GM12878 (cell line): ENCODE data around the gene PKM. TPM values are rescaled to one million over a fixed set of nuclear protein-coding genes. Genes with fewer than 3 reads are reported as not detected.
A peak's percentile ranks its signal among the peaks of the same experiment; 100 is the strongest.

ENCODE experiments used
- BCL3 ChIP-seq: IDR thresholded peaks from 2 replicates; pipeline ENCODE4 v1.6.1; 2011; ENCODE audit warnings: borderline replicate concordance, low read depth, mild to moderate bottlenecking, moderate library complexity, low read length; ENCODE audit not compliant: insufficient read depth, poor library complexity, severe bottlenecking
- ETV6 ChIP-seq, 2 experiments: fragments of 450-650 bp in 1 of 2; IDR thresholded peaks in 1 of 2; conservative IDR thresholded peaks in 1 of 2; 2 replicates each; pipeline ENCODE4 v1.6.1; 2014; ENCODE audit warnings: antibody characterized with exemption in 1 of 2, borderline replicate concordance in 1 of 2, low read depth in 1 of 2, mild to moderate bottlenecking in 1 of 2, moderate library complexity in 1 of 2
- HDGF ChIP-seq: fragments of 450-650 bp; IDR thresholded peaks from 2 replicates; pipeline ENCODE4 v1.6.1; 2016; ENCODE audit warnings: antibody characterized with exemption
- MEF2B ChIP-seq: fragments of 450-650 bp; IDR thresholded peaks from 2 replicates; pipeline ENCODE4 v1.6.1; 2018; ENCODE audit warnings: mild to moderate bottlenecking, moderate library complexity; ENCODE audit not compliant: partially characterized antibody, poor library complexity, severe bottlenecking
- NFYA ChIP-seq: IDR thresholded peaks from 2 replicates; pipeline ENCODE4 v1.6.1; 2011; ENCODE audit warnings: low read depth, mild to moderate bottlenecking, low read length, improper control_type of control experiment, borderline replicate concordance
- NFYB ChIP-seq: IDR thresholded peaks from 2 replicates; pipeline ENCODE4 v1.6.1; 2011; ENCODE audit warnings: low read depth, mild to moderate bottlenecking, low read length, improper control_type of control experiment, moderate library complexity; ENCODE audit not compliant: insufficient read depth
- POLR2AphosphoS5 ChIP-seq: IDR thresholded peaks from 2 replicates; pipeline ENCODE4 v1.6.1; 2011; ENCODE audit warnings: mild to moderate bottlenecking, low read length, inconsistent platforms
- RAD21 ChIP-seq: IDR thresholded peaks from 2 replicates; pipeline ENCODE4 v1.6.1; 2011; ENCODE audit warnings: mild to moderate bottlenecking, low read depth, low read length, moderate library complexity; ENCODE audit not compliant: insufficient read depth
- SMC3 ChIP-seq: IDR thresholded peaks from 2 replicates; pipeline ENCODE4 v1.6.1; 2011; ENCODE audit warnings: low read length, improper control_type of control experiment, borderline replicate concordance
- STAT1 ChIP-seq: fragments of 450-650 bp; conservative IDR thresholded peaks from 2 replicates; pipeline ENCODE4 v1.6.1; 2014; ENCODE audit warnings: antibody characterized with exemption, mild to moderate bottlenecking
- WRNIP1 ChIP-seq: IDR thresholded peaks from 2 replicates; pipeline ENCODE4 v1.6.1; 2011; ENCODE audit warnings: low read depth, low read length, improper control_type of control experiment, borderline replicate concordance
- YY1 ChIP-seq: IDR thresholded peaks from 2 replicates; pipeline ENCODE4 v1.6.1; 2011; ENCODE audit warnings: low read depth, mild to moderate bottlenecking, low read length
- ZNF207 ChIP-seq: fragments of 450-650 bp; IDR thresholded peaks from 2 replicates; pipeline ENCODE4 v1.6.1; 2014; ENCODE audit warnings: antibody characterized with exemption, mild to moderate bottlenecking, borderline replicate concordance
- ZNF274 ChIP-seq: IDR thresholded peaks from one replicate; pipeline ENCODE4 v1.8.0; 2011; ENCODE audit not compliant: insufficient read length, insufficient read depth
- polyA plus RNA-seq, 11 experiments: library from polyadenylated mRNA; depleted of rRNA in 4 of 11; unstranded in 6 of 11; stranded (reverse) in 5 of 11; fragments of >200 nt; fragmentation: Nextera tagmentation in 4 of 11; fragmentation: Illumina TruSeq in 1 of 11; extraction: Ambion mirVana in 4 of 11; extraction: Trizol in 1 of 11; gene quantifications; 1 replicate in 1 of 11; 2 replicates in 10 of 11; pipeline versions ENCODE4 v1.2.1 to v1.2.3, GENCODE V29; 2011 to 2016; ENCODE audit warnings: inconsistent platforms in 2 of 11, missing spikeins in 2 of 11, low read depth in 1 of 11
- total RNA-seq, 4 experiments: library from RNA; depleted of rRNA in 3 of 4; stranded (reverse); fragments of >200 nt in 3 of 4; fragmentation: Illumina TruSeq in 1 of 4; extraction: Trizol in 1 of 4; gene quantifications; 2 replicates each; pipeline versions ENCODE4 v1.2.1 to v1.2.3, GENCODE V29; 2013 to 2021
- TF ChIP-seq, protein P1 (sequence below), 3 experiments: IDR thresholded peaks in 2 of 3; conservative IDR thresholded peaks in 1 of 3; 2 replicates each; pipeline ENCODE4 v1.5.1; 2011; ENCODE audit warnings: low read depth in 3 of 3, low read length in 3 of 3, mild to moderate bottlenecking in 3 of 3, control low read depth in 2 of 3, moderate library complexity in 2 of 3, inconsistent platforms in 1 of 3, mixed read lengths in 1 of 3; ENCODE audit not compliant: control insufficient read depth in 2 of 3, insufficient read depth in 1 of 3; ENCODE audit errors: extremely low read depth in 1 of 3
- TF ChIP-seq, protein P2 (sequence below): IDR thresholded peaks from 2 replicates; pipeline ENCODE4 v1.6.1; 2011; ENCODE audit warnings: mild to moderate bottlenecking, low read depth, low read length, moderate library complexity; ENCODE audit not compliant: insufficient replicate concordance
- TF ChIP-seq, protein P3 (sequence below): IDR thresholded peaks from 2 replicates; pipeline ENCODE4 v1.6.1; 2012; ENCODE audit warnings: mild to moderate bottlenecking, low read depth, low read length
- TF ChIP-seq, protein P4 (sequence below): IDR thresholded peaks from 2 replicates; pipeline ENCODE4 v1.6.1; 2011; ENCODE audit warnings: low read depth, mild to moderate bottlenecking, low read length, moderate library complexity, borderline replicate concordance; ENCODE audit errors: extremely low read depth

Gene PKM
- total and polyA plus RNA-seq, 10 of the 15 experiments (the other 5 are each of a cell fraction or from before 2014, with no cell fraction given): 491 to 2,011 (median 1,433) TPM

GRCh38 chr15:72199721-72200212 lies 31.2 kb downstream of the PKM start (continued):
- no peak for TF ChIP-seq HDGF
- TF ChIP-seq, protein P1, sequence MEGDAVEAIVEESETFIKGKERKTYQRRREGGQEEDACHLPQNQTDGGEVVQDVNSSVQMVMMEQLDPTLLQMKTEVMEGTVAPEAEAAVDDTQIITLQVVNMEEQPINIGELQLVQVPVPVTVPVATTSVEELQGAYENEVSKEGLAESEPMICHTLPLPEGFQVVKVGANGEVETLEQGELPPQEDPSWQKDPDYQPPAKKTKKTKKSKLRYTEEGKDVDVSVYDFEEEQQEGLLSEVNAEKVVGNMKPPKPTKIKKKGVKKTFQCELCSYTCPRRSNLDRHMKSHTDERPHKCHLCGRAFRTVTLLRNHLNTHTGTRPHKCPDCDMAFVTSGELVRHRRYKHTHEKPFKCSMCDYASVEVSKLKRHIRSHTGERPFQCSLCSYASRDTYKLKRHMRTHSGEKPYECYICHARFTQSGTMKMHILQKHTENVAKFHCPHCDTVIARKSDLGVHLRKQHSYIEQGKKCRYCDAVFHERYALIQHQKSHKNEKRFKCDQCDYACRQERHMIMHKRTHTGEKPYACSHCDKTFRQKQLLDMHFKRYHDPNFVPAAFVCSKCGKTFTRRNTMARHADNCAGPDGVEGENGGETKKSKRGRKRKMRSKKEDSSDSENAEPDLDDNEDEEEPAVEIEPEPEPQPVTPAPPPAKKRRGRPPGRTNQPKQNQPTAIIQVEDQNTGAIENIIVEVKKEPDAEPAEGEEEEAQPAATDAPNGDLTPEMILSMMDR (IDR thresholded peaks at IDR 0.05 in 2 of 3, conservative IDR thresholded peaks at IDR 0.05 in 1 of 3; ENCODE audit: control insufficient read depth in 2 of 3, extremely low read depth in 1 of 3, insufficient read depth in 1 of 3, low read depth in 3 of 3, low read length in 3 of 3): peak; percentile 90 to 95 (median 94)
- TF ChIP-seq NFYA: no peak
- TF ChIP-seq YY1: peak; percentile 44; the same call in 1 of the 2 replicates
- no peak for TF ChIP-seq STAT1
- peak; percentile 74 for TF ChIP-seq SMC3
- TF ChIP-seq WRNIP1: no peak
- 0 out of 2 replicates have a peak, but pooled peaks have one; percentile 33 for TF ChIP-seq ZNF207
- no peak; the same call in 1 of the 2 replicates for TF ChIP-seq POLR2AphosphoS5
- TF ChIP-seq RAD21: peak; percentile 92
- no peak for TF ChIP-seq NFYB
- TF ChIP-seq ETV6 (conservative IDR thresholded peaks at IDR 0.05 in 1 of 2, IDR thresholded peaks at IDR 0.05 in 1 of 2; ENCODE audit: borderline replicate concordance in 1 of 2, low read depth in 1 of 2): no peak
- TF ChIP-seq BCL3: no peak
- TF ChIP-seq, protein P2, sequence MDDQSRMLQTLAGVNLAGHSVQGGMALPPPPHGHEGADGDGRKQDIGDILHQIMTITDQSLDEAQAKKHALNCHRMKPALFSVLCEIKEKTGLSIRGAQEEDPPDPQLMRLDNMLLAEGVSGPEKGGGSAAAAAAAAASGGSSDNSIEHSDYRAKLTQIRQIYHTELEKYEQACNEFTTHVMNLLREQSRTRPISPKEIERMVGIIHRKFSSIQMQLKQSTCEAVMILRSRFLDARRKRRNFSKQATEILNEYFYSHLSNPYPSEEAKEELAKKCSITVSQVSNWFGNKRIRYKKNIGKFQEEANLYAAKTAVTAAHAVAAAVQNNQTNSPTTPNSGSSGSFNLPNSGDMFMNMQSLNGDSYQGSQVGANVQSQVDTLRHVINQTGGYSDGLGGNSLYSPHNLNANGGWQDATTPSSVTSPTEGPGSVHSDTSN: peak; percentile 5
- no peak for TF ChIP-seq MEF2B
- no peak for TF ChIP-seq ZNF274
- TF ChIP-seq, protein P3, sequence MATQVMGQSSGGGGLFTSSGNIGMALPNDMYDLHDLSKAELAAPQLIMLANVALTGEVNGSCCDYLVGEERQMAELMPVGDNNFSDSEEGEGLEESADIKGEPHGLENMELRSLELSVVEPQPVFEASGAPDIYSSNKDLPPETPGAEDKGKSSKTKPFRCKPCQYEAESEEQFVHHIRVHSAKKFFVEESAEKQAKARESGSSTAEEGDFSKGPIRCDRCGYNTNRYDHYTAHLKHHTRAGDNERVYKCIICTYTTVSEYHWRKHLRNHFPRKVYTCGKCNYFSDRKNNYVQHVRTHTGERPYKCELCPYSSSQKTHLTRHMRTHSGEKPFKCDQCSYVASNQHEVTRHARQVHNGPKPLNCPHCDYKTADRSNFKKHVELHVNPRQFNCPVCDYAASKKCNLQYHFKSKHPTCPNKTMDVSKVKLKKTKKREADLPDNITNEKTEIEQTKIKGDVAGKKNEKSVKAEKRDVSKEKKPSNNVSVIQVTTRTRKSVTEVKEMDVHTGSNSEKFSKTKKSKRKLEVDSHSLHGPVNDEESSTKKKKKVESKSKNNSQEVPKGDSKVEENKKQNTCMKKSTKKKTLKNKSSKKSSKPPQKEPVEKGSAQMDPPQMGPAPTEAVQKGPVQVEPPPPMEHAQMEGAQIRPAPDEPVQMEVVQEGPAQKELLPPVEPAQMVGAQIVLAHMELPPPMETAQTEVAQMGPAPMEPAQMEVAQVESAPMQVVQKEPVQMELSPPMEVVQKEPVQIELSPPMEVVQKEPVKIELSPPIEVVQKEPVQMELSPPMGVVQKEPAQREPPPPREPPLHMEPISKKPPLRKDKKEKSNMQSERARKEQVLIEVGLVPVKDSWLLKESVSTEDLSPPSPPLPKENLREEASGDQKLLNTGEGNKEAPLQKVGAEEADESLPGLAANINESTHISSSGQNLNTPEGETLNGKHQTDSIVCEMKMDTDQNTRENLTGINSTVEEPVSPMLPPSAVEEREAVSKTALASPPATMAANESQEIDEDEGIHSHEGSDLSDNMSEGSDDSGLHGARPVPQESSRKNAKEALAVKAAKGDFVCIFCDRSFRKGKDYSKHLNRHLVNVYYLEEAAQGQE: no peak
- TF ChIP-seq, protein P4, sequence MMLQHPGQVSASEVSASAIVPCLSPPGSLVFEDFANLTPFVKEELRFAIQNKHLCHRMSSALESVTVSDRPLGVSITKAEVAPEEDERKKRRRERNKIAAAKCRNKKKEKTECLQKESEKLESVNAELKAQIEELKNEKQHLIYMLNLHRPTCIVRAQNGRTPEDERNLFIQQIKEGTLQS: no peak
- TF ChIP-seq, all 136 proteins: peak for 14
